ENCODE data around the gene SLC17A2.

SLC17A2 gene

GRCh38 chr6:25919657-25920056 lies 10.8 kb downstream of the SLC17A2 start:
- no peak for DNase-seq (ENCODE audit: low read depth in 1 of 2, low spot score in 1 of 2)

GRCh38 chr6:25918083-25918683 lies 12.3 kb downstream of the SLC17A2 start:
- DNase-seq (ENCODE audit: low read depth in 1 of 2, low spot score in 1 of 2) = no peak

GRCh38 chr6:25916789-25917490 lies 13.6 kb downstream of the SLC17A2 start:
- no peak for DNase-seq (ENCODE audit: low read depth in 1 of 2, low spot score in 1 of 2)

DNA sequence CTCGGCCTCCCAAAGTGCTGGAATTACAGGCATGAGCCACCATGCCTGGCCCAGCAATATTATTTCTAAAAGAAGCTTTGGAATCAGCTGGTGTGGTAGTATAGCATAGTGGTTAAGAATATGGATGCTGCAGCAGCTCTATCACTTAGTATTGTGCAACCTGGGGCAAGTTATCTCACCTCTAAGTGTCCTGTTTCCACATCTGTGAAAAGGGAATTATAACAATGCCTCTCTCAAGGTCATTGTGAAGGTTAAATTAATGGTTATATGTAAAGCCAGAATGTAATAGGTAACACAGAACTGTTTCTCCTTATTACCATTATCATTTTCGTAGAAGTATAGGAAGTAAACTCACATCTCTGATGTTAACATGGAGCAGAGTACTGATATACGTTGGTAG lies 14.2 kb downstream of the SLC17A2 start:
- no peak for DNase-seq (ENCODE audit: low read depth in 1 of 2, low spot score in 1 of 2)

DNA sequence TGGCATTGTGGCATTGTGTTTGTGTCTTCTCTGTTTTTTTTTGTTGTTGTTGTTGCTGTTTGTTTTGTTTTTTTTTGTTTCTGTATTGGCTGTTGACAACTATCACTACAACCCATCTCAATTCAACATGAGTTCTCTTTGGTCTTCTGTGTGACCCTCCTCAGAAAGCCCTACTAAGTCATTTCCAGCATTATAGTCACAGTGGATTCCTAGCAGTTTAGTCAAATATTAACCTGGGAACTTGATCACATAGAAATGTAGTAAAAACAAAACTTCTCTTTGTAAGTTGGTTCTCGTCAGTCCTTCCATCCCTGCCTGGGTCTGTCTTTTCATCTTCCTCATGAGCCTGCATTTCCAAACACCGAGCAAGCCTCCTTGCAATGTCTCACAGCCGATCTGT lies 16.8 kb downstream of the SLC17A2 start:
- no peak for DNase-seq (ENCODE audit: low read depth in 1 of 2, low spot score in 1 of 2)

DNA sequence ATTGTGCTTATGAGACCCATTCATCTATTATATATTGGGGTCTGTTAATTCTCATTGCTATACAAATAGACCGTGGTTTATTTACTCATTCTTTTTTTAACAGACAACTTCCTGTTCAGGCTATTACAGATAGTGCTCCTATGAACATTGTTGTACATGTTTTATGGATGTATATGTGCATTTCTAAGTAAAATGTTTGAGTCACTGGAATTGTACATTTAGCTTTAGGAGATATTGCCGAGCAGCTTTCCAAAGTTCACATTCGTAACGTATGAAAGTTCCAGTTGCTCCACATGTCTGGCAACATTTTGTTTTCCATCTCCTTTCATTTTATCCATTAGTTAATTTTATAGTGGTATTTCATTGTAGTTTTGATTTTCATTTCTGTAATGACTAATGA lies 19.1 kb downstream of the SLC17A2 start:
- DNase-seq (ENCODE audit: low read depth in 1 of 2, low spot score in 1 of 2) = no peak

DNA sequence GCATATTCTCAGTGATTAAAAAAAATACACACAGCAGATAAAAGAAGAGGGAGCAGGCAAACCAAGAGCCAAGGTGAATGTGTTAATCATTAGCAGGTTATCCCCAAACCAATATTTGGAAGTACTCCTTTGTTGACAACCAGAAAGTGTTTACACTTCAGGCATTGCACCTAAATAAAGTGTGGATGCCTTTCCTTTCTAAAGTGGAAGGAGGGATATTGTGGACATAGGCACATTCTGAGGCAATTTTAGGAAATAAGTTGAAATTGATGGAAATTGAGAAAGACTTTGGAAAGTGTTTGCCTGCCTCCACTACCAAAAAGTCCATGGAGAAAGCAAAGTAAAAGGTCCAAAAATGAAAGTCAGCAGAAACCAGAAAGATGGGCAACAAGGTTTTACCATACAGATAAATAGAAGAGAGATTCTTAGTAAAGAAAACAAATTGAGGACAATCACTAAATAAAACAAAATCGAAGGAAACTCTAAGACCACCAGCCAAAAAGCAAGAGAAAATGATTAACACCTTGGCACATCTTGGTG lies 22.9 kb downstream of the SLC17A2 start:
- no peak for DNase-seq (ENCODE audit: low read depth in 1 of 2, low spot score in 1 of 2)

DNA sequence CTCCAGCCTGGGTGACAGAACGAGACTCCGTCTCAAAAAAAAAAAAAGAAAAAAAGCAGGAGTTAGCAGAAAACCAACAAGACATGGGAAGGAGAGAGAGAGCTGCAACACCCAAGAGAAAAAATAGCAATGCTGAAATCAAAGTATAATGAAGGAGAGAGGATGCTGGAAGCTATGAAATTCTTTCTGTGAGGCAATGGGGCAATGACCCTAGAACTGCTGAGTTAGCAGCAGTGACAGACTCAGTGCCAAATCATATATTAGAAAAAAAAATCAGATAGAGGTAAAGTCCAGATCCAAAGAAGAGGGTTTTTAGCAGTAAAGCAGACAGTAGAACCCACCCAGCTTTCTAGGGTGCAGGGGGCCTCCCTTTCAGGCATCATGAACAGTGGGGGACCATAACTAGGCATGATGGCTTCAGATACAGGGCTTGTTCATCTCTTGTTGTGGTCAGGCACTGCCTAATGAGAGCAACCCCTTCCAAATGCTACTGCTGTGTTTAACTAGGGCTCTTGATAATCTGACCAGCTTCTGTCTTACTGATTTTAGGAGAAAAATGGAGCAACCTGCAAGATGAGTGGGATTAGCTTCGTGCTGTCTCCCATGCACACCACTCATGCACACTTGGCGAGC lies 26.9 kb downstream of the SLC17A2 start:
- no peak for DNase-seq (ENCODE audit: low read depth in 1 of 2, low spot score in 1 of 2)

DNA sequence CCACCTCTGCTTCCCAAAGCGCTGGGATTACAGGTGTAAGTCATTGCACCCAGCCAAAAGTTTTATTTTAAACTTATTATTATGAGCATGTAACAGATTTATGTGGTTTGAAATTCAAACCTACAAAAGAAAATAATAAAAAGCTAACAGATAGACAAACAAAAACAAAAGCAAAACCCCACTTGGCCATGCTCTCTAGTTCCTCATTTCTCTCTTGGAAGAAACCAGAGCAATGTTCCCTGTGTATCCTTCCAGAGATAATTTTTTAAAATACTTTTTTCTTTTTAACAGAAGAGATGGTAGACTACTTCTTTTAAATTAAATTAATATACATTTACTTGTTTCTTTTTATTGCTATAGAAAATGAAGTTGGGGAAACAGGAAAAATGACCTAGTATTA lies 28.4 kb downstream of the SLC17A2 start:
- no peak for DNase-seq (ENCODE audit: low read depth in 1 of 2, low spot score in 1 of 2)

DNA sequence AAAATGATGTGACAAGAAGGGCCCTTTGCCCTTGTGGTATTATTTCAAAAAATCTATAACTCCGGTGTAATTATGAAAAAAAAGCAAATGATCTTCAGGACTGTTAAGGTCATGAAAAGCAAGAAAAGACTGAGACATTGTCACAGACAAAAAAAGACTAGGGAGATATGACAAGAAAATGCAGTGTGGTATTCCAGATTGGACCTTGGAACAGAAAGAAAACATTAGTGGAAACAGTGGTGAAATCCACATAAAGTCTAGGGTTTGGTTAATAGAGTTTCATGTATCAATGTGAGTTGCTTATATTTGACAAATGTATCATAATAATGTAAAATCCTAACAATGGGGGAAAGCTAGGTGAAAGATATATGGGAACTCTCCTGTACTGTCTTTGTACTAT lies 29.6 kb downstream of the SLC17A2 start:
- no peak for DNase-seq (ENCODE audit: low read depth in 1 of 2, low spot score in 1 of 2)

DNA sequence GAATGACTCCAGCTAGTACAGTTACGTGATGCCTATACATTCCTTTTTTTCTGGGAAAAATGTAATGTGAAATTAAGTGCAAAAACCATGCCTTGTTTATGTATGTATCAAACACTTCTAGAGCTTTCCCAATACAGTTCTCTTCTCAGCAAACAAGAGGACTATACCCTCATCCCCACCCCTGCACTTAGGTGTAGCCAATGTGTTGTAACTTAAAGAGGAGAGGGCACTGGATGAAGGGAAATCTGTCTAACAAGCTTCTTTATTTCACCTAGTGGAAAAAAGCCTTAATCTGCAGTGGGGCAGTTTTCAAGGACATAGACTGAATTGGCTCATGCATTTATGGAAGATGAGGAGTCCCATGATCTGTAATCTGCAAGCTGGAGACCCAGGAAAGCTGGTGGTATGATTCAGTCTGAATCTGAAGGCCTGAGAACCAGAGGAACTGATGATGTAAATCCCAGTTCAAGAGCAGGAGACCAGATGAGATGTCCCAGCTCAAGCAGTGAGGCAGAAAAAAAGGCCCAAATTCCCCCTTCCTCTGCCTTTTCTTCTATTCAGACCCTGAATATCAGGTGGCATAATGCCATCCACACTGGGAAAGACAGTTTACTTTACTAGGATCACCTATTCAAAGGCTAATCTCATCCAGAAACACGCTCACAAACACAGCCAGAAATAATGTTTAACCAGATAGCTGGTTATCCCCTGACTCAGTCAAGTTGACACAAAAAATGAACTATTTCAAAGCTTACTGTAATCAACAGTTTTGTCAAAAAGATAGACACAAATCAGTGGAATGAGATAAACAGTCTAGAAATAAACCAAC lies 30.7 kb downstream of the SLC17A2 start:
- no peak for DNase-seq (ENCODE audit: low read depth in 1 of 2, low spot score in 1 of 2)

GRCh38 chr6:25899123-25899522 lies 31.4 kb downstream of the SLC17A2 start:
- DNase-seq (ENCODE audit: low read depth in 1 of 2, low spot score in 1 of 2) = no peak

GRCh38 chr6:25898289-25898977 lies 32.1 kb downstream of the SLC17A2 start:
- DNase-seq (ENCODE audit: low read depth in 1 of 2, low spot score in 1 of 2) = no peak

DNA sequence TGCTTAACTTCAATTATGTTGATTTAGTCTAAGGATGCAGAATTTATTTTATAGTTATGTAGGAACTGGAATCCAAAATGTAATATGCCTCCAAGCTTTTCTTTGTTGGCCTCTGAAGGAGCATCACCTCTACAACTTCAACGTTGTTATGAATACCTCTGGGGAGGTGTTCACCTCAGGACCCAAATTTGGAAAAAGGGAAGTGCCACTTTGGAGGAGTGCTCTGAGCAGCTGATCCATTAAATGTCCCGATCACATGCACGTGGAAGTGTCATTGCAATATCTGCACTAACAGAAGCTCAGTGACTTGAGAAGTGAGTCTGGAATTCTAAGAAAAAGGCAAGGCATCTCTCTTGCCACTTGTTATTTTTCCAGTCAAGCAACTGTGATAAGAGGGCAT lies 34.2 kb downstream of the SLC17A2 start:
- DNase-seq (ENCODE audit: low read depth in 1 of 2, low spot score in 1 of 2) = no peak

- DNase-seq (ENCODE audit: low read depth in 1 of 2, low spot score in 1 of 2) = no peak
Measured at GRCh38 chr6:25895771-25896170, 34.7 kb downstream of the SLC17A2 start.

GRCh38 chr6:25893778-25894177 lies 36.7 kb downstream of the SLC17A2 start:
- no peak for DNase-seq (ENCODE audit: low read depth in 1 of 2, low spot score in 1 of 2)

DNA sequence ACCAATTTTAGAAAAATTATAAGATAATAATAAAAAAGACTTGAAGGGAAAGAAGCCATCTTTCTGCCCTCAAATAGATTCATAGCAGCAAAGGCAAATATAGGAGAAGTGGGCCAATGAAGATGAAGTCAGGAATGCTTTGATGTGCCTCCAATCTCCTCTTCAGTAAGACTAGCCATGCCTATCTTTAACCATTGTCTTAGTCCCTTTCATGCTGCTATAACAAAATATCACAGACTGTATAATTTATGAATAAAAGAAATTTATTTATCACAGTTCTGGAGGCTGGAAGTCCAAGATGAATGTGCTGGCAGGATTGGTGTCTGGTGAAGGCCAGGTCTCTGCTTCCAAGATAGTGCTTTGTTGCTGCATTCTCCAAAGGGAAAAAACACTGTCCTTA lies 37.6 kb downstream of the SLC17A2 start:
- DNase-seq (ENCODE audit: low read depth in 1 of 2, low spot score in 1 of 2) = no peak

GRCh38 chr6:25889877-25890853 lies 40.3 kb downstream of the SLC17A2 start:
- no peak for DNase-seq (ENCODE audit: low read depth in 1 of 2, low spot score in 1 of 2)

DNA sequence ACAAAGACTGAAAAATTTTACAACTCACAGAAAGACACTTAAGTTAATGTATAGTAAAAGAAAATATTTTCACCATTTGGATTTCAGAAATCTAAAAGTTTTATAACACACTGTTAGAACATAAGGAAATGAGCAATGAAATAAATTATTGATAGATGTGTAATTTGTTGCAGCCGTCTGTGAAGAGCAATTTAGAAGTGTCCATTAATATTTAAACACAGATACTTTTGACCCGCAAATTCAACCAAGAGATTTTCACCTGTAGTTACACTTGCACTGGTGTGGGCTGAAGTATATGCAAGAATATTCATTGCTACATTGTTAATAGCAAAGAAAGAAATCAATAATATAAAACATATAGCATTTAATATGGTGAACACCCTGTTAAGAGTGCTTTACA lies 41.9 kb downstream of the SLC17A2 start:
- DNase-seq (ENCODE audit: low read depth in 1 of 2, low spot score in 1 of 2) = no peak

DNA sequence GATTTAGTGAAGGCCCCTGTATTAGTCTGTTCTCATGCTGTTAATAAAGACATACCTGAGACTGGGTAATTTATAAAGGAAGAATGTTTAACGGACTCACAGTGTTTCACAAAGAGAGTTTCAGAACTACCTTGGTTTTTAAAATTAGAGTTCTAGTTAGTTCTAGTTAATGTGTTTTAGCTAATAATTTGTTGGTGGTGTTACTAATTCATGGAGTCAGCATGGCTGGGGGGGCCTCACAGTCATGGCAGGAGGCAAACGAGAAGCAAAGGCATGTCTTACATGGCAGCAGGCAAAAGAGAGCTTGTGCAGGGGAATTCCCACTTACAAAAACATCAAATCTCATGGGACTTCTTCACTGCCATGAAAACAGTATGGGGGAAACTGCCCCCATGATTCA lies 44.4 kb downstream of the SLC17A2 start:
- DNase-seq (ENCODE audit: low read depth in 1 of 2, low spot score in 1 of 2) = no peak
